ENCODE measurements around the gene C12orf42.
"Not testable (repeated sequence)": the region's sequence is repeated elsewhere in the genome, so short reads cannot be mapped to it uniquely, and the experiment has no call there.

Gene C12orf42

DNA sequence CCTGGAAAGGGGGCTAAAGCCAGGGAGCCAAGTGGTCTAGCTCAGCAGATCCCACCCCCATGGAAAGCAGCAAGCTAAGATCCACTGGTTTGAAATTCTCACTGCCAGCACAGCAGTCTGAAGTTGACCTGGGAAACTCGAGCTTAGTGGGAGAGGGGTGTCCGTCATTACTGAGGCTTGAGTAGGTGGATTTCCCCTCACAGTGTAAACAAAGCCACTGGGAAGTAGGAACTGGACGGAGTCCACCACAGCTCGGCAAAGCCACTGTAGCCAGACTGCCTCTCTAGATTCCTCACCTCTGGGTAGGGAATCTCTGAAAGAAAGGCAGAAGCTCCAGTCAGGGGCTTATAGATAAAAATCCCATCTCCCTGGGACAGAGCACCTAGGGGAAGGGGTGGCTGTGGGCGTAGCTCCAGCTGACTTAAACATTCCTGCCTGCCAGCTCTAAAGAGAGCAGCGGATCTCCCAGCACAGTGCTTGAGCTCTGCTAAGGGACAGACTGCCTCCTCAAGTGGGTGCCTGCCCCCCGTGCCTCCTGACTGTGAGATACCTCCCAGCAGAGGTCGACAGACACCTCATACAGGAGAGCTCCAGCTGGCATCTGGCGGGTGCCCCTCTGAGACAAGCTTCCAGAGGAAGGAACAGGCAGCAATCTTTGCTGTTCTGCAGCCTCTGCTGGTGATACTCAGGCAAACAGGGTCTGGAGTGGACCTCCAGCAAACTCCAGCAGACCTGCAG, 70.8 kb downstream of the C12orf42 start:
- not testable (repeated sequence) for DNase-seq (ENCODE audit: low read depth in 2 of 2)

DNA sequence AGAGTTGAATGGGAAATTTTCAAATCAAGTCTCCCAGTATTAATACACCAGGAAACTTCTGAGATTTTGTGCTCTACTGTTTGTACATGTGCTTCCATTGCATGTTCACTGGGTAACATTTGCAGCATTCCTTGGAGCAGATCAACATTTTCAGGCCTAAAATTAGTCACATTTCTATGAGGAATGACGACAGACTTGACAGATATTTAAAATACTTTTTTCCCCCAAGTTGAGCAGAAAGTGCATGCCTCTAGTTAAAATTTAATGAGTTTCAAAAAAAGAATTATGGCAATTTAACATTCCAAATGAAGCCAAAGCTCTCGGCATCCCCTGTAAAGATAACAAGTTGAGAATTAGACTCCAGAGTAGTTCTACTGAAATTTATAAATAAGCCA, 72.3 kb downstream of the C12orf42 start:
- DNase-seq (ENCODE audit: low read depth in 2 of 2), result no peak

DNA sequence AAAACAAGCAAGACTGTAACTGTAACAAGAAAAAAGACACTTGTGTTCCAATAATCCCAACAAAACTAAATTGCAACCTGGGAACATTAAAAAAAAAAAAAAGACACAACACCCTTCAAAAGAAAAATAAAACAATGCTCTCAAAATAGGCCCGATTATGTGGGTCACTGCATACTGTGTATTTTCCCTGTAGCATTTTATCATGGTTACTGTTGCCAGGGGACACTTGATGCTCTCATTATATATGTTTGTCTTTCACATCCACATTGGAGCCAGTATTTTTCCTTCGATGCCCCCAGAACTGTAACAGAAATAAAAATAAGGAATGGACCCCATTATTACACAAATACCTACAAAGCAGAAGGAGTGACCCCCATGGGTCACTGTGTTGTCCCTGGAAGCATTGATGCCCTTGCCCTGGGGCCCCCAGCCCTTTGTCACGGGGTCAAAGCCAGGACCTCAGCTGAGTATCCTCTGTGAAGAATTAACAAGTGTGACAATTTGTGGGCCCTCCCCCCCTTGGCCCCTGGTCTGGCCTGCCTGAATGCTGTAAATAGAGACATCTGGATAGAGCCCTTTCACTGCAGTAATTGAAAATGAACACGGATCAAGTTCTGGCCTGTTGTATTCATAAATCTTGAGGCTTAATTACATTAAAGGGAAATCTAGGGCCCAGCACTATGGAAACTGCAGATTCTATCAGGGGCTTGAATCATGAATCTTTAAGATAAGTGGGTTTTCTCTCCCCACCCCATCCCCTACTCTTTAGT, 72.8 kb downstream of the C12orf42 start:
- no peak for DNase-seq (ENCODE audit: low read depth in 2 of 2)

DNA sequence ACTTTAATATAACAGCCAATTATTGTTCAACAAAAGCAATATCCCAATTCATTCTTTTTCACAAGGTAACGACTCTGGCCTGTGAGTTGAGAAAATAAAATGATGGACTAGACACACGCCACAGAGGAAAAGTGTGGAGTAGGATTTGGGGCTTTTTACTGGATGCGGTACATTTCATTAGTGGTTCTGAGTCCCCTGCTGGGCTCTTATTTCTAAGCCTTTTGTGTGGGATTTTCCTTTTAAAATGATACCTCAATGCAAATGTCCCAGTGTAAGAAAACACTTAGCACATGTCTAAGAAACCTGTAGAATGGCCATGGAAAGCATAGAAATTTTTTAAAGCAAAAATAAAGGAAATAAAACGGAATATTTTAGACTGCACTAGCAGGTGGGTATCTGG, 73.4 kb downstream of the C12orf42 start:
- no peak for DNase-seq (ENCODE audit: low read depth in 2 of 2)

DNA sequence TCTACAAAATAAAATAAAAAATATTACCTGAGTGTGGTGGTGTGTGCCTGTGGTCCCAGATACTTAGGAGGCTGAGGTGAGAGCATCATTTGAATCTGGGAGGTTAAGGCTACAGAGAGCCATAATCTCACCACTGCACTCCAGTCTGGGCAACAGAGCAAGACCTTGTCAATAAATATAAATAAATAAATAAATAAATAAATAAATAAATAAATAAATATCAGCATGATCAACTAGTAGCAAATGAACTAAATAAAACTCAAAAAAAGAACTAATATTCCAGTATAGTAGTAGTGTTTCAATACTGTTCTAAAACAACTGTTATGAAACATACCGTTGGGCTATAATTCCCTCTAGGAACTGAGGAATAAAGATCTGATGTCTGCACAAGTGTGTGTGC, 74.4 kb downstream of the C12orf42 start:
- DNase-seq (ENCODE audit: low read depth in 2 of 2), result no peak

DNA sequence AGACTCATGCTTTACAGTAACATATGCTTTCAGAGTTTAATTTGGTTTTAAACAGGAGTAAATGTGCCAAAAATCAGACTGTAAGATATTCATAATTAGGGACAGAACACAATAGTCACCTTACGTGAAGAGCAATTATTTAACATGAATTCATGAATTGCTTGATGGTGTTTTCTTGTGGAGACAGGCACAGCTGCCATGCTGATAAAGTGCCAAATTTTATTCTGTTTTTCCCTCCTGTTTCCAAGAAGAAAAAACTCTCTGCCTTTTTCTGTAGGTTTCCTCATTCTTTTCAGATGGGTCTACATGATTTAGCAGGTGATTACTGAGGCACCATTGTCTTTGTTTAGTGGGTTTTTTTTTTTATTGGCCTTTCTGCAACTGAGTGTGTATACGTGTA, 80.1 kb downstream of the C12orf42 start:
- DNase-seq (ENCODE audit: low read depth in 2 of 2), result no peak

DNA sequence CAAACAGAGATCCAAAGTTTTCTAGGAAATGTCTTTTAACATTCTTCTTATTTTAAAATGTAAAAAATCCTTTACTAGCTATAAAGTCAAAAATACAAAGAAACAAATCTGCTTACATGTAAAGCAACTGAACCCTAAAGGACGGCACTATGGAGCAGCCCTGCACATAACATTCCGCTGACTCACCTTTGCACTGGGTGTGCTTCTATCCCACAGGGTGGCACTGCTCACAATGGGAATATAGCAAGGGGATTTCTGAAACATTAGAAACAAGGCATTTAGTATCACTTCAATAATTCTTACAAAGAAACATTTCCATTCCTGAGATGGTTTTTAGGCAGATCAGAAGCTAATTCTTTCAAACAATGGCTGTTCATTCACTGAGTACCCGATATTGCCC, 94.3 kb downstream of the C12orf42 start:
- DNase-seq (ENCODE audit: low read depth in 2 of 2), result no peak

DNA sequence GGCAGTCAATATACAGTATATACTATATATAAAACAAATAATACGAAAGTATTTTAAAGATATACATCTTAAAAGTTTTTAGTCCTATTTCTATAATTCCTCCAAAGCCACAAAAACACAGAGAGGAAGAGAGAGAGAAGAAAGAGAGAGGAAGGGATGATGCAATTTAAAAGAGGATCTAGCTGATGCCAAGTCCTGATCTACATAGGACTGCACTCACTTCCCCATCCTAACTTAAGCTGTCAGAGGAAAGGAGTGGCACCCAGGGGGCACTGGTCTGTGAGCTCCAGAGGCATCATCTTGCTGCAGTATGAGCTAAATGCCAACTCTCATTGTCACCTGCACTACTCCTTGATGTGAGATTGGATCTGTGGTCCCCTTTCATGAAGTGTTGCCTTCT, 95.8 kb downstream of the C12orf42 start:
- no peak for DNase-seq (ENCODE audit: low read depth in 2 of 2)

DNA sequence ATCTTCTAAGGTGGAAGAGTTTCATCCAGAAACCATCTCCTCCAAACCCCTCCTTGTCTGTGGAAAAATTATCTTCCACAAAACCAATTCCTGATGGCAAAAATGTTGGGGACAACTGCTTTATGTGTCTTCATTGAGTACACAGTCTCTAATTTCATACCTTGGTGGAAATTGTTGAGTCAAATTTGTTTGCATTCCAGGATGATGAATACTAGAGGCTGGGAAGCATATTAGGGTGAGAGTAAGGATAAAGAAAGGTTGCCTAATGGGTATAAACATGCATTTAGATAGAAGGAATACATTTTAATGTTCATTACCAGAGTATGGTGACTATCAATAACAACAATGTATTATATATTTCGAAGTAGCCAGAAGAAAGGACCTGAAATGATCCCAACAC, 98.2 kb downstream of the C12orf42 start:
- DNase-seq (ENCODE audit: low read depth in 2 of 2), result no peak

DNA sequence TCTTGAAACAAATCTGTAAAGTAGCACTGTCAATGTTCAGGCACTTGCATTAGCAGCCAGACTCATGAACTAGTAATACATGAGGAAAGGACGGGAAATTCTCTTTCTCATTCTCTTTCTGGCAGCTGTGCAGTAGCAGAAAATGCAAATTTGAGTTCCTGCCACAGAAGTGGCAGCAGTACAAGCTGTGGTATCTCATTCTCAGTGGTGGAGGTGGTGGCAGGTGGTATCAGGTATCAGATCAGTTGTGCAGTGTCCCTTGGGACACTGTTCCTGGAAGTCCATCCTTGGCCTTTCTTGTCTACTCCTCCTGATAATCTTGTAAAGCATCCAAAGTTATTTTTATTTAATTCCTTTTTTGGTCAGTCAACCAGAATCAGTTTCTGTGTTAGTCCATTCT, 103.0 kb downstream of the C12orf42 start:
- no peak for DNase-seq (ENCODE audit: low read depth in 2 of 2)

DNA sequence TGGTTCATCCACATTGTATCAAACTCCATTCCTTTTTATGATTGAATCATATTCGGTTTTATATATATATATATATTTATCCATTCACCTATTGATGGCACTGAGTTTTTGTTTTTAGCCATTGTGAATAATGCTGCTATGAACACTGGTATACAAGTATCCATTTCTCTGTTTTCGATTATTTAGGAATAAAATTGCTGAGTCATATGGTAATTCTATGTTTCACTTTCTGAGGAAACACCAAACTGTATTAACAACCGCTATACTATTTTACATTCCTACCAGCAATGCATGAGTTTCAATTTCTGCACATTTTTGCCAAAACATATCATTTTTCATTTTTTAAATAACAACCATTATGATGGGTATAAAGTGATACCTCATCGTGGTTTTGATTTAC, 104.7 kb downstream of the C12orf42 start:
- DNase-seq (ENCODE audit: low read depth in 2 of 2), result no peak

DNA sequence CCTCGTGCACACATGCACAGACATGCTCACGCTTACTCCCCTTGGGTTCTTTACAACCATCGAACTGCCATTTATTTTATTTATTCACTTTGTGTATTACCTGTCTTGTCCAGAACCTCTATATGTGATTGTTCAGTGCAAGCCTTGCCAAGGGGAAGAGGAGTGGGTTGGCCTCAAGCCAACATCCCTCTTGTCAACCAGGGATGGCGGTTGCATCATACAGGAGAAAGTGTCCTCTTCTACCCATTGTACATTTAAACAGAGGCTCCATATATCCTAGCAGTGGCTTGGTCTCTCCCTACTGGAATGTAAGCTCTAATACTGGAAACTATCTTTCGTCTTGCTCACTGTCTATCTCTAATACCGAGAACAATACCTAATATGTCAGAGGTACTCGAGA, 108.4 kb downstream of the C12orf42 start:
- no peak for DNase-seq (ENCODE audit: low read depth in 2 of 2)

DNA sequence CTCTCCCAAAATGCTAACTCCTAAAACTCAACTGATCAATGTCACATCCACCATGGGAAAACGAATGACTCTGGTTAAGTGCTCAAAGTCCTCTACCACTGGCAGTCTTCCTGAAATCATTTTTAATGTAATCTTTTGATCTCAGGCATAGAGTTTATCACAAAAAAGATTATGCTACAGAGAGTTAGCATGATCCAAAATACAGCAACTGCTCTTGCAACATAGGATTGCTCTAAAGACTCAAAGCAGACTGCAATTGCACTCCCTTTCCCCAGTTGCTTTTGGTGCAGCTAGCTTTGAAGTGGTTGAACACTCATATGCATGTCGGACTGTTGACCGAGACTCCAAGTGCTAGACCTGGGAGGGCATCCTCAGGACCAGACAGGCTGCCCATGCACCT, 109.3 kb downstream of the C12orf42 start:
- DNase-seq (ENCODE audit: low read depth in 2 of 2), result no peak

DNA sequence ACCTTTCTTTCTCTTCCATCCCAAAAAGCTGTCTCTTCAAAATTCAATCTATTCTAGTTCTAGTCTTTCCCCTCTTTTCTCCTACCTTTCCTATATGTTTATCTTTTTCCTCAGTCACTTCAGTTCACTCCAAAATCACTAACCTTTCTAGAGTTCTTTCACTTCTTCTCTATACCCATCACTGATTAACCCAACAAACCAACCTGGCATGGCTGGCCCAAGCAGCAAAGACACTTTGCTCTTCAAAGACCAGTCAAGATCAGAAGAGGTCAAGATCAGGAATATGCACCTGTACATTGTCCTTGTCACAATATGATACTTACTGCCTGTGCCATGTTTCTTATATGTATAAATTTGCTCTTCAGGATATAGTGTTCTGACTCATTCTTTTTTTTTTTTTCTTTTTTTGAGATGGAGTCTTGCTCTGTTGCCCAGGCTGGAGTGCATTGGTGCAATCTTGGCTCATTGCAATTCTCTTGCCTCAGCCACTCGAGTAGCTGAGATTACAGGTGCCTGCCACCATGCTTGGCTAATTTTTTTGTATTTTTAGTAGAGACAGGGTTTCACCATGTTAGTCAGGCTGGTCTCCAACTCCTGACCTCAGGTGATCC, 112.9 kb downstream of the C12orf42 start:
- DNase-seq (ENCODE audit: low read depth in 2 of 2), result no peak

DNA sequence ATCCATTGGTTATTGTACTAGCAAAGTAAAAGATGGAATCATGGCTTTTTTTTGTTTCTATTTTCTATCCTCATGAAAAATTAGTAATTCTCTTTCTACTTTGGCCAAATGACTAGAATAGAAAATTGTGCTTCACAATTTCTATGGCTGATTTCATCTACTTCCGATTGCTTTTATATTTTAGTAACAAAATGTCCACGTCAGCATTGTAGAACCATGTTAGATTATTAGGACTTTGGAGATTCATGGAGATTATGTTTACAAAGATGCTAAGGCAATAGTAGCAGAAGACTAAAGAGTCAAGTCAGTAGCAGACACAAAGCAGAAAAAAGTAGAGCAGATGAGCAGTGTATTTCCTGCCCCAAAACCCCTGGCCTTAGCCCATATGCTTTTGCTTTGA, 113.6 kb downstream of the C12orf42 start:
- no peak for DNase-seq (ENCODE audit: low read depth in 2 of 2)

DNA sequence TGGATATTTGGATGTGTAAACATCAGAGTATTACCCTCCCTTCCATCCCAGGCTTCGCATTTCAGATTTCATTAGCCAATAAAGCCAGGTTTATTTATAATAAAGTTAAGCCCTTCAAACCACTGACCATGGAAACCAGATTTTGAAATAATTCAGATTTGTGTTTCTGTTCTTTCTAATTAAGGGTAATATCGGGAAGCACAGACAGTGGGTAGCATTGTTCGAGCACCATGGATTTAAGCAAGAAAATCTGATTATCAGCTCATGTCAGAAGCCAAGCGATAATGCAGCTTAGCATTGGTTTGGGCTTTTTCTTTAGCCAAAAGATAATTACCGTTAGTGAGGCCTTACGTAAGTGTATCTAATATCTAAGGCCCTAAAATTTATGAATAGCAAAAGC, 116.1 kb downstream of the C12orf42 start:
- no peak for DNase-seq (ENCODE audit: low read depth in 2 of 2)

DNA sequence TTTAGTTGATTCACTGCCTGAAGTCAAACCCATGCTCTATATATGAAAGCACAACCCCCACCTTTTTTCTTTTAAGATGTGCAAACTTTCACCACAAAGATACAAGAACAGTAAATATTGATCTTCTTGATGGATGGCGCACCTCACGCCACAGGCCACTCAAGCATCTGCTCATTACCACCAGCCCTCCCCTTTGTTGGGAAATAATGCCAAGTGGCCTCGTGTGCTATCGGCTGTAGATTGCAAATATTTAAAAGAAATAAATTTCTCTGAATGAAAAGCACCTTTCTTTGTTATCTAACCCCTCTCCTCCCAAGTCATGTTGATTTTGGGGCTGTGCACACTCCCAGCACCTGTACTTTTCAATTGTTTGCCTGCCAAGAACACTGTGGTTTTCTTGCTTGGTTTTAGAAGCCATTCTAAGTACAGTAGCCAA, 122.7 kb downstream of the C12orf42 start:
- no peak for DNase-seq (ENCODE audit: low read depth in 2 of 2)

DNA sequence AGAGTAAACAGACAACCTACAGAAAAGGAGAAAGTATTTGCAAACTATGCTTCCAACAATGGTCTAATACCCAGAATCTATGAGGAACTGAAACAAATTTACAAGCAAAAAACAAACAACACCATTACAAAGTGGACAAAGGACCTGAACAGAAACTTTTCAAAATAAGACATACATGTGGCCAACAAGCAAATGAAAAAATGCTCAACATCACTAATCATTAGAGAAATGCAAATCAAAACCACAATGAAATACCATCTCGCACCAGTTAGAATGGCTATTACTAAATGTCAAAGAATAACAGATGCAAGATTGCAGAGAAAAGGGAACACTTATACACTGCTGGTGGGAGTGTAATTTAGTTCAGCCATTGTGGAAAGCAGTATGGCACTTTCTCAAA, 125.8 kb downstream of the C12orf42 start:
- DNase-seq (ENCODE audit: low read depth in 2 of 2), result no peak

DNA sequence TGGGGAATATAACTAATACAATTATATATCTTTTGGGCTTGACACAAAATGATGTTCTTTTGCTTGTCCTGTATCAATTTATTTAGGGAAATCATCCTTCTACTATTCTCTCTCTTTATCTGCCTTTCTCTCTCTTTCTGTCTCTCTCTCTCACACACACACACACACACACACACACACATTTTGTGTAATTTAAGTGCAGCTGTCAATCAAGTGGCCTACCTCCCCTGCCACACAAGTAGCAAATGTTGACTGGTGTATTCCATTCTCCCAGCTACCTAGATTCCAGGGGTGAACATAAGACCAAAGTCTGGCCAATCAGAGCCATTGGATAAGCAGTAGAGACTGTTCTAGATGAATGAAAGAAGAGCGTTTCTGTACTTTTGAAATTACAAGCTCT, 127.6 kb downstream of the C12orf42 start:
- DNase-seq (ENCODE audit: low read depth in 2 of 2), result no peak

DNA sequence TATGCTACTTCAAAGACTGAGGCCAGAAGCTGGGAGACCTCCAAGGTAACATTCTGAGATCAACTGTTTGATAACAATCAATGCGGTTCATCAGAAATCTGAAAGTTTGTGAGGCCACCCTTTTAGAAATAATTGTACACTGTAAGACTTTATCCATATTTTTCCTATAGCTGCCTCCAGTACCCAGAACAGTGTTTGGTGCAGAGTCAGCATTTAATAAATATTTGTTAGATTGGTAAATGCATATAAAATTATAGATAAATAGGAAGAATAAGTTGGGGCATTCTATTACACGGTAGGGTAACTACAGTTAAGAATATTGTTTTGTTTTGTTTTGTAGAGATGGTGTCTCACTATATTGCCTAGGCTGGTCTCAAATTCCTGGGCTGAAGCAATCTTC, 141.4 kb downstream of the C12orf42 start:
- no peak for DNase-seq (ENCODE audit: low read depth in 2 of 2)

DNA sequence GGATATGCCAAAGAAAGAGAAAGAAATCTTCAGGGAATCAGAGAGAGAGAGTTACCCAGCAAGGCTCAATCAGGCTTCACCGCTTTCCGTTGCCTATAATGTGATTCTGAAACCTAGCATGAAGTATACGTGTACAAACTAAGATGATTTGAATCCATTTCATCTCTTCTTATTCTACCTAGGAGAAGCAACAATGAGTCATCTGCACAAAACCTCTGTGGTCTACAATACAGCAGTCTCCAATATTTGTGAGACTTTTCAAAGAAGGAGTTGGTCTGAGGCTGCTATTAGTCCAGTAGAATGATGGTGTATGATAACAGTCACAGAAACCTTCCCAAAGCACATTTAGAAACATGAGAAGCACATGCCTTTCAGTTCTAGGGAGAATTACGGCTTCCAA, 141.9 kb downstream of the C12orf42 start:
- no peak for DNase-seq (ENCODE audit: low read depth in 2 of 2)

DNA sequence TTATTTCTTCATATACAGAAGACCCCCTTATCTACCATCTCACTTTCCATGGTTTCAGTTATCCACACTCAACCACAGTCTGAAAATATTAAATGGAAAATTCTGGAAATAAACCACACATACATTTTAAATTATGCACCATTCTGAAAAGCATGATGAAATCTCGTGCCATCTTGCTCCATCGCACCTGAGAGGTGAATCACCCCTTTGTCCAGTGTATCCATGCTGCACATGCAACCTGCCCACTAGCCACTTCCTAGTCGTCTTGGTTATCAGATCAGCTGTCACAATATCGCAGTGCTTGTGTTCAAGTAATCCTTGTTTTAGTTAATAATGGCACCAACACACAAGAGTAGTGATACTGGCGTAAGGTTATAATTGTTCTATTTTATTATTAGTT, 145.7 kb downstream of the C12orf42 start:
- no peak for DNase-seq (ENCODE audit: low read depth in 2 of 2)

DNA sequence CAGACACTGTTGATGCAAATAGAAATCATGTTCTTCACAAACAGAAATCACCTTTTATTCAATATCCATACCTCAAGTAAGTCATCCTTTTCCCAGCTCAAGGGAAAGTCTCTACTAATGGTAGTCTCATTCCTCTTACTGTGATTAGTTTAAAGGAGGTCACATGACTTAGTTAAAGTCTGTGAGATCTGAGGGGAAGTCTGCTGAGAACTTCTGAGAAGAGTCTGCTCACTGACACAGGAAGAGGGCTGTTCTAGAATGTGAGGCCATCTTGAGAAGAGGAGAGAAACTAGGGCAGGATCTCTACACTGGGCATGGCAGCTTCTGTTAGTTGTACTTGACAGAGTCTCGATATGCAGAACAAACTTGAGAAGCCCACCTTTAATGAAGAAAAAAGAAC, 146.8 kb downstream of the C12orf42 start:
- no peak for DNase-seq (ENCODE audit: low read depth in 2 of 2)
